Common myeloid progenitor, CD34-positive (primary cell): Measurements from ENCODE around the gene ATP1B2.

Experiments
- CTCF ChIA-PET: fragments of 350-600 bp; sonication (Branson Sonifier 250); formaldehyde crosslinking; loops from one replicate; lab custom pipeline; 2021; ENCODE audit warnings: antibody characterized with exemption; lab: Charles Lee
- POLR2A ChIA-PET: fragments of 350-600 bp; sonication (Branson Sonifier 250); formaldehyde crosslinking; loops from one replicate; lab custom pipeline; 2021; ENCODE audit warnings: antibody characterized with exemption; lab: Charles Lee
- DNase-seq, 3 donors: peaks; one replicate each; pipeline versions ENCODE4 v3.0.0 to v3.0.0-alpha.2; 2013
- H3K27ac ChIP-seq, 2 experiments: 1 replicate in 1 of 2; 2 replicates in 1 of 2; pipeline ENCODE4 v1.7.0; 2013; ENCODE audit warnings: inconsistent platforms in 2 of 2, low read length in 2 of 2, mild to moderate bottlenecking in 2 of 2, low read depth in 1 of 2, moderate library complexity in 1 of 2; ENCODE audit not compliant: severe bottlenecking in 2 of 2, insufficient read depth in 1 of 2, poor library complexity in 1 of 2
- H3K27me3 ChIP-seq, 5 experiments: replicated peaks in 2 of 5; 1 replicate in 3 of 5; 2 replicates in 2 of 5; pipeline versions ENCODE4 v1.6.1 to v1.7.0; 2013; ENCODE audit warnings: low read length in 4 of 5, mild to moderate bottlenecking in 2 of 5, moderate library complexity in 2 of 5, inconsistent platforms in 1 of 5; ENCODE audit not compliant: insufficient read depth in 5 of 5, control insufficient read depth in 4 of 5
- H3K36me3 ChIP-seq, 4 experiments: 1 replicate in 2 of 4; 2 replicates in 2 of 4; pipeline versions ENCODE4 v1.6.1 to v1.7.0; 2013; ENCODE audit warnings: low read length in 3 of 4, control low read depth in 1 of 4, mild to moderate bottlenecking in 1 of 4; ENCODE audit not compliant: control insufficient read depth in 4 of 4, insufficient read depth in 4 of 4
- H3K4me1 ChIP-seq, 4 experiments: 1 replicate in 3 of 4; 2 replicates in 1 of 4; pipeline versions ENCODE4 v1.6.1 to v1.7.1; 2013; ENCODE audit warnings: low read length in 3 of 4, mild to moderate bottlenecking in 3 of 4, control low read depth in 1 of 4, inconsistent platforms in 1 of 4, moderate library complexity in 1 of 4; ENCODE audit not compliant: control insufficient read depth in 4 of 4, insufficient read depth in 4 of 4; ENCODE audit errors: control extremely low read depth in 1 of 4
- H3K4me3 ChIP-seq, 7 experiments: 1 replicate in 4 of 7; 2 replicates in 3 of 7; pipeline versions ENCODE4 v1.5.1 to v1.7.0; 2013; ENCODE audit warnings: mild to moderate bottlenecking in 7 of 7, low read length in 6 of 7, moderate library complexity in 6 of 7, inconsistent platforms in 2 of 7, low read depth in 2 of 7, control low read depth in 1 of 7; ENCODE audit not compliant: insufficient read depth in 4 of 7, control insufficient read depth in 1 of 7; ENCODE audit errors: extremely low read depth in 1 of 7
- H3K9me3 ChIP-seq, 5 experiments: 1 replicate in 4 of 5; 2 replicates in 1 of 5; pipeline versions ENCODE4 v1.6.1 to v1.7.1; 2013; ENCODE audit warnings: low read length in 4 of 5, mild to moderate bottlenecking in 2 of 5, inconsistent platforms in 1 of 5, low read depth in 1 of 5, moderate library complexity in 1 of 5; ENCODE audit not compliant: control insufficient read depth in 4 of 5, insufficient read depth in 2 of 5; ENCODE audit errors: control extremely low read depth in 1 of 5
- WGBS: methylation state at CpG from one replicate; pipeline ENCODE4 v1.1.5; 2013; ENCODE audit not compliant: insufficient coverage; 5-methylcytosine and 5-hydroxymethylcytosine counted together

ATP1B2 gene

DNA sequence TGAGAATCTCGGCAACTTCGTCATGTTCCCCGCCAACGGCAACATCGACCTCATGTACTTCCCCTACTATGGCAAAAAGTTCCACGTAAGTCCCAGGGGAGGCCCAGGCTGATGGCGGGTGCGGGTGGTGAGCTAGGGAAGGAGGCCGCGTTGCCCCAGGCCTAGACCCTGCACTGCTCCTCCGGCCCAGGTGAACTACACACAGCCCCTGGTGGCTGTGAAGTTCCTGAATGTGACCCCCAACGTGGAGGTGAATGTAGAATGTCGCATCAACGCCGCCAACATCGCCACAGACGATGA, 4.8 kb downstream of the ATP1B2 start:
- H3K27ac ChIP-seq = no peak overlapping the region
- no peak overlapping the region for H3K4me3 ChIP-seq
- peaks cover 0 to 14% (median 12%) of the 10 kb centered on the region in 4 experiments for H3K4me1 ChIP-seq
- WGBS = 89% methylated on average over 10 of the region's 17 CpGs
- peaks cover 0 to 38% (median 26%) of the 10 kb centered on the region in 5 experiments for H3K27me3 ChIP-seq
- no peaks in the 10 kb centered on the region for H3K36me3 ChIP-seq
- no peak for DNase-seq
- POLR2A ChIA-PET = interaction anchor here (0.6 to 0.8 kb wide), 2 partner anchors 17 to 32 kb away, joined by 3 to 7 read pairs; partner anchors contain the start of gene TP53
- no peaks in the 10 kb centered on the region for H3K9me3 ChIP-seq
- CTCF ChIA-PET = interaction anchor here (1.0 to 2.0 kb wide), 3 partner anchors 25 to 277 kb away, joined by 3 to 7 read pairs (median 4); partner anchors contain the start of genes SHBG and TP53

GRCh38 chr17:7656958-7657609, 6.4 kb downstream of the ATP1B2 start:
- 92% methylated on average over 8 of the region's 10 CpGs for WGBS
- peak in 2 of 3 donors; percentile 48 to 60 for DNase-seq

DNA sequence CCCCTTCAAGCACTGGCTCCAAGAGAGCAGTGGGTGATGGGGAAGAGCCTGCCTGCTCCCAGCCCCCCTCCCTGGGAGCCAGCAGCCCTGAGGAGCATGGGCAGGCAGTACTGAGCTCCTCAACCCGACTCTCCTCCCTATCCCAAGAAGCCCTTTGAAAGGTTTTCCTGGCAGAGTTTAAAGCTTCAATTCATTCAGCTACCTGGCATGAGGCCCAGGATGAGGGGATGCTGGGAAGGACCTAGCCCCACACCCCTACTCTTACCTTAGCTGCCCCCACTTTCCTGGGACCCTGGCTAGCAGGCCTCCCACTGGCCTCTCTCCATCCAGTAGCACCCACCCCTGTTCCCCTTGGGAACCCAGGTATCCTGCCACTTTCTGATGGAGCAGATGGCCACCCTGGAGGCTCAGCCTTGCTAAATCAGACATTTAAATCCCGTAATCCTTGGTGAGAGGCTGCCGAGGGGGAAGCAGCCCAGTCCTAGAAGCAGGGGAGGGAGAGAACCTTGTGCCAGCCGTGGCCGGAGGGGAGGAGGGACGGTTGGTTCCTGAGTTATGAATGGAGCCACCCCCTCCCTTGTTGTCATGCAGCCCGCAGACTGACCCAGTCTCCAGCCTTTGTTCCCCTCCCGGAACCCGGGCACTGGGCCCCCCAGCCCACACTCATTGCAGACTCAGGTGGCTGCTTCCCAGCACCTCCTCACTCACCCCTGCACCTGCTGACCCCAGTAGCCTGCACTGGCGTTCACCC, 17.1 kb downstream of the ATP1B2 start:
- WGBS = 97% methylated on average over 5 of the region's 10 CpGs
- Histone ChIP-seq H3K36me3 (peaks cover 11 to 55% (median 42%) of the 10 kb centered on the region in 4 experiments), H3K4me3 (no peak overlapping the region), H3K27me3 (no peaks in the 10 kb centered on the region), H3K27ac (no peak overlapping the region), H3K4me1 (no peaks in the 10 kb centered on the region), H3K9me3 (no peaks in the 10 kb centered on the region)
- ChIA-PET POLR2A (interaction anchor here (0.5 to 0.8 kb wide), 2 partner anchors 56 to 313 kb away, joined by 3 read pairs; no protein-coding TSS in a partner anchor), CTCF (interaction anchor here (0.7 to 2.1 kb wide), 6 partner anchors 9 to 69 kb away, joined by 3 to 8 read pairs (median 3); no protein-coding TSS in a partner anchor)
- no peak for DNase-seq

More at GRCh38 chr17:7656958-7657609, 6.4 kb downstream of the ATP1B2 start:
- POLR2A ChIA-PET = interaction anchor here (1.0 kb wide), 1 partner anchor 9 kb away, joined by 4 read pairs; no protein-coding TSS in a partner anchor
- Histone ChIP-seq H3K4me1 (no peaks in the 10 kb centered on the region), H3K27me3 (peaks cover 0 to 25% (median 18%) of the 10 kb centered on the region in 5 experiments), H3K27ac (no peak overlapping the region), H3K36me3 (no peaks in the 10 kb centered on the region), H3K9me3 (no peaks in the 10 kb centered on the region), H3K4me3 (no peak overlapping the region)
- CTCF ChIA-PET = interaction anchor here (1.1 to 2.2 kb wide), 3 partner anchors 16 to 30 kb away, joined by 3 to 7 read pairs (median 4); partner anchors contain the start of gene TP53

DNA sequence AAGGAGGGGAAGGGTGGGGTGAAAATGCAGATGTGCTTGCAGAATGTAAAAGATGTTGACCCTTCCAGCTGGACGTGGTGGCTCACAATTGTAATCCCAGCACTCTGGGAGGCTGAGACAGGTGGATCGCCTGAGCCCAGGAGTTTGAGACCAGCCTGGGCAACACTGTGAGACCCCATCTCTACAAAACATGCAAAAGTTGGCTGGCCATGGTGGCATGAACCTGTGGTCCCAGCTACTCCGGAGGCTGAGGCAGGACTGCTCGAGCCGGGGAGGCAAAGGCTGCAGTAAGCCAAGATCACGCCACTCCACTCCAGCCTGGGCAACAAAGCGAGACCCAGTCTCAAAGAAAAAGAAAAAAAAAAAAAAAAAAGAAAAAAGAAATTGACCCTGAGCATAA, 17.8 kb downstream of the ATP1B2 start:
- ChIA-PET CTCF (interaction anchor here (0.7 to 2.1 kb wide), 3 partner anchors 10 to 70 kb away, joined by 3 to 8 read pairs (median 3); partner anchors contain the start of gene ATP1B2), POLR2A (no interaction called here)
- 97% methylated on average over 6 of the region's 7 CpGs for WGBS
- no peaks in the 10 kb centered on the region for H3K4me1 ChIP-seq
- no peak overlapping the region for H3K27ac ChIP-seq
- no peak for DNase-seq
- H3K36me3 ChIP-seq = peaks cover 16 to 60% (median 48%) of the 10 kb centered on the region in 4 experiments
- H3K4me3 ChIP-seq = no peak overlapping the region
- H3K27me3 ChIP-seq = no peaks in the 10 kb centered on the region
- peaks cover 0 to 3% (median 3%) of the 10 kb centered on the region in 5 experiments for H3K9me3 ChIP-seq

- Histone ChIP-seq H3K36me3 (peaks cover 18 to 67% (median 62%) of the 10 kb centered on the region in 4 experiments), H3K4me1 (no peaks in the 10 kb centered on the region), H3K27ac (no peak overlapping the region), H3K4me3 (no peak overlapping the region), H3K27me3 (no peaks in the 10 kb centered on the region), H3K9me3 (peaks cover 0 to 11% (median 10%) of the 10 kb centered on the region in 5 experiments)
- 100% methylated on average over 1 of the region's 2 CpGs for WGBS
- ChIA-PET POLR2A (no interaction called here), CTCF (interaction anchor here (0.9 to 3.3 kb wide), 5 partner anchors 9 to 41 kb away, joined by 3 to 13 read pairs (median 5); partner anchors contain the start of genes TP53 and WRAP53)
- DNase-seq = peak; percentile 16 to 65 (median 40)
Measured at GRCh38 chr17:7673239-7673638, 22.5 kb downstream of the ATP1B2 start.

GRCh38 chr17:7674934-7675333, 24.2 kb downstream of the ATP1B2 start:
- CTCF ChIA-PET = interaction anchor here (1.0 to 3.4 kb wide), 4 partner anchors 10 to 43 kb away, joined by 3 to 13 read pairs (median 7); partner anchors contain the start of gene WRAP53
- Histone ChIP-seq H3K36me3 (peaks cover 13 to 55% (median 50%) of the 10 kb centered on the region in 4 experiments), H3K27ac (no peak overlapping the region), H3K4me1 (no peaks in the 10 kb centered on the region), H3K9me3 (peaks cover 0 to 11% (median 10%) of the 10 kb centered on the region in 5 experiments), H3K27me3 (no peaks in the 10 kb centered on the region), H3K4me3 (no peak overlapping the region)
- DNase-seq = no peak
- 97% methylated on average over 11 of the region's 14 CpGs for WGBS
- POLR2A ChIA-PET = interaction anchor here (0.7 kb wide), 1 partner anchor 8 kb away, joined by 4 read pairs; no protein-coding TSS in a partner anchor
